Measurements from ENCODE around the gene EPAS1. TPM values are rescaled to one million over a fixed set of nuclear protein-coding genes. Genes with fewer than 3 reads are reported as not detected.

The EPAS1 gene
- total and polyA plus RNA-seq, 8 donors, result 190 to 962 (median 244) TPM

DNA sequence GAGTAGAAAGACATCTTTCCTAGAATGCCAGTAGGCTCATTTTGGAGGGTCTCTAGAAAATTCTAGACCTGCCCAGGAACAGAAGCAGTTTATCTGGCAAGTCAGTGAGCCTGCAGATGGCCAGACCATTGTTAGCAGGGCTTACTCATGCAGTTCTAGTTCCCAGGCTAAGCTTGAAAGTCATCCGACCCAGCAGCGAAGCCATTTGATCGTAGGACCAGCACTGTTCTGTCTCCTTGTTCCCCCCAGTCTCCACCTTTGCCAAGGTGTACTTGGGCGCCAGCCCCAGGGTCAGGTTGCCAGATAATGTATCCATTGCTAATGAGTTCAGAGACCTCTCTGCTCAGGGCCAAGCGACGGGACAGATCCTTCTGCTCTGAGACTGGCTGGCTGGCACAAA is 70.1 kb downstream of the EPAS1 start:
- intact Hi-C loops (cut with DNase I), result loop anchor here (10.0 kb wide), 2 partner anchors 302 to 352 kb away; no protein-coding TSS in a partner anchor
- no peaks in the 10 kb centered on the region for H3K27me3 ChIP-seq
- H3K36me3 ChIP-seq, result peaks cover 0 to 46% of the 10 kb centered on the region in 2 donors
- peaks cover 14 to 72% of the 10 kb centered on the region in 2 donors for H3K4me1 ChIP-seq
- ATAC-seq (no peak), DNase-seq (no peak)
- no peaks in the 10 kb centered on the region for H3K9me3 ChIP-seq
- TF ChIP-seq, protein P1, sequence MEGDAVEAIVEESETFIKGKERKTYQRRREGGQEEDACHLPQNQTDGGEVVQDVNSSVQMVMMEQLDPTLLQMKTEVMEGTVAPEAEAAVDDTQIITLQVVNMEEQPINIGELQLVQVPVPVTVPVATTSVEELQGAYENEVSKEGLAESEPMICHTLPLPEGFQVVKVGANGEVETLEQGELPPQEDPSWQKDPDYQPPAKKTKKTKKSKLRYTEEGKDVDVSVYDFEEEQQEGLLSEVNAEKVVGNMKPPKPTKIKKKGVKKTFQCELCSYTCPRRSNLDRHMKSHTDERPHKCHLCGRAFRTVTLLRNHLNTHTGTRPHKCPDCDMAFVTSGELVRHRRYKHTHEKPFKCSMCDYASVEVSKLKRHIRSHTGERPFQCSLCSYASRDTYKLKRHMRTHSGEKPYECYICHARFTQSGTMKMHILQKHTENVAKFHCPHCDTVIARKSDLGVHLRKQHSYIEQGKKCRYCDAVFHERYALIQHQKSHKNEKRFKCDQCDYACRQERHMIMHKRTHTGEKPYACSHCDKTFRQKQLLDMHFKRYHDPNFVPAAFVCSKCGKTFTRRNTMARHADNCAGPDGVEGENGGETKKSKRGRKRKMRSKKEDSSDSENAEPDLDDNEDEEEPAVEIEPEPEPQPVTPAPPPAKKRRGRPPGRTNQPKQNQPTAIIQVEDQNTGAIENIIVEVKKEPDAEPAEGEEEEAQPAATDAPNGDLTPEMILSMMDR (IDR thresholded peaks at IDR 0.05), result no peak
- no peak overlapping the region for H3K4me3 ChIP-seq
- H3K27ac ChIP-seq, result peak overlapping the region in 1 of 2 donors; percentile 49

DNA sequence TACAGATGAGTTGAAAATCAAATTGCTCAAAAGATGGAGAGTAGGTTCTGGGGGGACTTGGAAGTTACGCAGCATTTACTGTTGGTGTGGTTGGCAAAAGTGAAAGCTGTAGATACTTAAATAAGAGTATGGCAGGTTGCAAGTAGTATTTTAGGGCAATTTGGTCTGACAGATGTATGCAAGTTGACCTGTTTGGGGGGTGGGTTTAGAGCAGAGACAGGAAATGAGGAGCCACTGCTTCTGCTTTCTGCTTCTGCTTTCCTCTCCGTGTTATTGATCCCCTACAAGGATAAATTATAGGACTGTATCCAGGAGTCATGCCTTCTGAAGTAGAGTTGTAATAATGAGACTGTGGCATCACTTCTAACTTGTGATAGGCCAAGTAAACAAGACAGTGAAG is 71.2 kb downstream of the EPAS1 start:
- peaks cover 9 to 64% of the 10 kb centered on the region in 2 donors for H3K4me1 ChIP-seq
- DNase-seq (no peak), ATAC-seq (no peak)
- peaks cover 0 to 54% of the 10 kb centered on the region in 2 donors for H3K36me3 ChIP-seq
- no peaks in the 10 kb centered on the region for H3K9me3 ChIP-seq
- H3K27ac ChIP-seq, result no peak overlapping the region
- TF ChIP-seq, protein P1 (IDR thresholded peaks at IDR 0.05), result no peak
- no peak overlapping the region for H3K4me3 ChIP-seq
- intact Hi-C loops (cut with DNase I), result loop anchor here (10.0 kb wide), 2 partner anchors 304 to 354 kb away; no protein-coding TSS in a partner anchor
- no peaks in the 10 kb centered on the region for H3K27me3 ChIP-seq

DNA sequence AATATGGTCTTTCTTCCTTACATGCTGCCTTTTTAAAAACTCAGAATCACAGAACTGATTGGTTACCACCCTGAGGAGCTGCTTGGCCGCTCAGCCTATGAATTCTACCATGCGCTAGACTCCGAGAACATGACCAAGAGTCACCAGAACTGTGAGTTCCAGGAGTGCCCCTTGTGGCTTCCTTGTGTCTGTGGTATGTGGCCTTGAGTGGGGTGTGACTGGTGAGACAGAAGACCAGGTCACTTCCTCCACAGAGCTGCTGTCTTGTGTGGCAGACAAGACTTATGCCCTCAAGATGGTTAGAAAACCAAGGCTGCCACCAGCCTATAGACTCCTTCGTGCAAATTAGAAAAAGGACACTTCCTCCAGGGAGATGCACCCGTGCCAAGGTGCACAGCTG is 72.6 kb downstream of the EPAS1 start:
- peaks cover 4 to 50% of the 10 kb centered on the region in 2 donors for H3K4me1 ChIP-seq
- peaks cover 0 to 68% of the 10 kb centered on the region in 2 donors for H3K36me3 ChIP-seq
- intact Hi-C loops (cut with DNase I), result loop anchor here (10.0 kb wide), 2 partner anchors 305 to 355 kb away; no protein-coding TSS in a partner anchor
- H3K27me3 ChIP-seq, result no peaks in the 10 kb centered on the region
- ATAC-seq (peak; percentile 16), DNase-seq (no peak)
- no peak overlapping the region for H3K4me3 ChIP-seq
- TF ChIP-seq, protein P1 (IDR thresholded peaks at IDR 0.05), result no peak
- peak overlapping the region in 1 of 2 donors; percentile 10 for H3K27ac ChIP-seq
- H3K9me3 ChIP-seq, result no peaks in the 10 kb centered on the region

DNA sequence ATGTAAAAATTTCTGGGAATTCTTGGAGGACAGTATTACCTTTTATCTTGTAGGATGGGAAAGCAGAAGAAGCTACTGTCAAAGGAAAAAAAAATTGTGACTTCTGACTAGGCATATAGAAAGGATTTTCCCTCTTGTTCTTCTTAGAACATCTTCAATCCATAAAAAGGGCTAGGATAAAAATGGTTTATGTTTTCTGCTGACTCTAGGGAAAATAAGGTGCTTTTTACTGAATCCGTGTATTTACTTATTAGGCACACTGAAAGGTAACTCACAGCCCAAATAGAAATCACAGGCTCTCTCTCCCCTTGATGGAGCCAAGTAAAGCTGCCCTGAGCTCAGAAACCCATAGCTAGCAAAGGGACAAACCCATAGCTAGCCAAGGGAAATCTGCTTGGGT is 74.6 kb downstream of the EPAS1 start:
- Histone ChIP-seq H3K4me1 (peaks cover 0 to 34% of the 10 kb centered on the region in 2 donors), H3K36me3 (peaks cover 0 to 89% of the 10 kb centered on the region in 2 donors), H3K4me3 (no peak overlapping the region), H3K27me3 (no peaks in the 10 kb centered on the region), H3K27ac (peak overlapping the region in 1 of 2 donors; percentile 33), H3K9me3 (no peaks in the 10 kb centered on the region)
- no peak for DNase-seq
- TF ChIP-seq, protein P1 (IDR thresholded peaks at IDR 0.05), result no peak
- intact Hi-C loops (cut with DNase I), result no loop called here
- ATAC-seq, result no peak

DNA sequence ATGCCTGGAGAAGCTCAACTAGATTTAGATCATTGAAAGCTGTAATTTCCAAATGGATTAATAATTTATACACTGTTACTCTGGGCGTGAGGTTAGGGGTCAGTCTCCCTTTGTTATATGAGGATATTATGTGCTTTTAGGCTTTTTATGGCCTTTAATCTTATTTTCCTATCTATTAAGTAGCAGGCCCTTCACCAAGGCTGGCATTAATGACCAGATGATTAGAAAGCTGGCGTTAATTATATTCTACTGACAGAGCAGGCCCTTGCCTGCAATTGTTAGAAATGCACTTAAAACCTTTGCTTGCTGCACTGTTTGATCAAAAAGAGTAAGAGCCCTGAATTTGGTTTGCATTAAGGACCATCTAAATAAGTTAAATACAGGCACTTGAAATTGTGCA is 75.3 kb downstream of the EPAS1 start:
- Histone ChIP-seq H3K9me3 (no peaks in the 10 kb centered on the region), H3K27ac (no peak overlapping the region), H3K36me3 (peaks cover 0 to 95% of the 10 kb centered on the region in 2 donors), H3K4me3 (no peak overlapping the region), H3K27me3 (no peaks in the 10 kb centered on the region), H3K4me1 (peaks cover 0 to 34% of the 10 kb centered on the region in 2 donors)
- ATAC-seq (no peak), DNase-seq (no peak)
- intact Hi-C loops (cut with DNase I), result no loop called here
- TF ChIP-seq, protein P1 (IDR thresholded peaks at IDR 0.05), result no peak
